T-cell (primary cell): ENCODE results near the gene GADL1. TPM values are rescaled to one million over a fixed set of nuclear protein-coding genes. Genes with fewer than 3 reads are reported as not detected.

Experiments used
- ATAC-seq, 4 experiments: fragments of 200-7000 bp in 3 of 4; fragments of 150-1000 bp in 1 of 4; cut with Tn5 transposase; replicated peaks in 1 of 4; 1 replicate in 3 of 4; 2 replicates in 1 of 4; pipeline ENCODE4 v1.10.0; 2021; ENCODE audit warnings: moderate library complexity in 3 of 4, mild to moderate bottlenecking in 2 of 4, moderate number of reproducible peaks in 1 of 4
- CTCF ChIA-PET, 2 donors: fragments of 300-600 bp; sonication (Branson Sonifier 250); formaldehyde crosslinking; loops; one replicate each; lab custom pipeline; 2022; ENCODE audit warnings: antibody characterized with exemption in 2 of 2; lab: Charles Lee
- POLR2A ChIA-PET, 2 donors: fragments of 300-600 bp; sonication (Branson Sonifier 250); formaldehyde crosslinking; loops; one replicate each; lab custom pipeline; 2022; ENCODE audit warnings: antibody characterized with exemption in 2 of 2; lab: Charles Lee
- DNase-seq, 35 experiments: peaks; one replicate each; pipeline versions ENCODE4 v3.0.0 to v3.0.0-alpha.2; 2013 to 2023
- H3K27ac ChIP-seq: one replicate; pipeline ENCODE4 v1.5.1; 2013; ENCODE audit warnings: low read length
- H3K27me3 ChIP-seq, 2 experiments: replicated peaks in 1 of 2; 1 replicate in 1 of 2; 2 replicates in 1 of 2; pipeline versions ENCODE4 v1.6.1 to v1.7.0; 2013; ENCODE audit warnings: low read length in 1 of 2, mixed read lengths in 1 of 2; ENCODE audit not compliant: control insufficient read depth in 2 of 2, insufficient read depth in 2 of 2; ENCODE audit errors: extremely low read depth in 1 of 2
- H3K36me3 ChIP-seq, 2 donors: 1 replicate in 1 of 2; 2 replicates in 1 of 2; pipeline versions ENCODE4 v1.6.1 to v1.7.0; 2013; ENCODE audit warnings: low read length in 1 of 2; ENCODE audit not compliant: control insufficient read depth in 2 of 2, insufficient read depth in 1 of 2; ENCODE audit errors: extremely low read depth in 1 of 2
- H3K4me1 ChIP-seq, 2 experiments: 1 replicate in 1 of 2; 2 replicates in 1 of 2; pipeline versions ENCODE4 v1.6.1 to v1.7.0; 2013; ENCODE audit warnings: low read length in 2 of 2, mixed read lengths in 1 of 2; ENCODE audit not compliant: insufficient read depth in 2 of 2, control insufficient read depth in 1 of 2; ENCODE audit errors: extremely low read depth in 1 of 2
- H3K4me3 ChIP-seq, 2 donors: 1 replicate in 1 of 2; 2 replicates in 1 of 2; pipeline versions ENCODE4 v1.5.1 to v1.7.0; 2013; ENCODE audit warnings: mild to moderate bottlenecking in 2 of 2, low read length in 1 of 2, moderate library complexity in 1 of 2; ENCODE audit not compliant: control insufficient read depth in 1 of 2; ENCODE audit errors: extremely low read depth in 1 of 2
- H3K9me3 ChIP-seq: 2 replicates; pipeline ENCODE4 v1.7.0; 2013
- H3K27ac Mint-ChIP-seq, 2 donors: one replicate each; pipeline ENCODE4 v1.8.0; 2020 to 2021; ENCODE audit warnings: mild to moderate bottlenecking in 2 of 2, mixed read lengths in 2 of 2
- H3K27me3 Mint-ChIP-seq, 2 donors: one replicate each; pipeline ENCODE4 v1.8.0; 2021 to 2022; ENCODE audit warnings: mixed read lengths in 2 of 2
- H3K36me3 Mint-ChIP-seq: one replicate; pipeline ENCODE4 v1.8.0; 2021; ENCODE audit warnings: mixed read lengths
- H3K4me1 Mint-ChIP-seq, 3 donors: one replicate each; pipeline ENCODE4 v1.8.0; 2020 to 2022; ENCODE audit warnings: mixed read lengths in 3 of 3, mild to moderate bottlenecking in 1 of 3
- H3K4me3 Mint-ChIP-seq, 3 donors: one replicate each; pipeline ENCODE4 v1.8.0; 2020 to 2022; ENCODE audit warnings: mild to moderate bottlenecking in 3 of 3, mixed read lengths in 3 of 3, moderate library complexity in 3 of 3
- H3K9me3 Mint-ChIP-seq, 3 donors: one replicate each; pipeline ENCODE4 v1.8.0; 2020 to 2022; ENCODE audit warnings: mixed read lengths in 3 of 3
- WGBS: methylation state at CpG from one replicate; pipeline ENCODE4 v1.1.5; 2013; ENCODE audit warnings: missing lambda C conversion rate; ENCODE audit not compliant: insufficient coverage; 5-methylcytosine and 5-hydroxymethylcytosine counted together
- total RNA-seq, 35 experiments: library from RNA in 6 of 35; stranded (reverse) in 6 of 35; fragments of 120-200 nt in 1 of 35; gene quantifications; one replicate each; pipeline versions ENCODE4 v1.2.1 to v1.2.4 and lab custom pipeline; 2013 to 2026

Gene GADL1
- total RNA-seq, 5 donors from 2014 or later (not counting 1 experiment from before 2014, with no cell fraction given), result not detected

DNA sequence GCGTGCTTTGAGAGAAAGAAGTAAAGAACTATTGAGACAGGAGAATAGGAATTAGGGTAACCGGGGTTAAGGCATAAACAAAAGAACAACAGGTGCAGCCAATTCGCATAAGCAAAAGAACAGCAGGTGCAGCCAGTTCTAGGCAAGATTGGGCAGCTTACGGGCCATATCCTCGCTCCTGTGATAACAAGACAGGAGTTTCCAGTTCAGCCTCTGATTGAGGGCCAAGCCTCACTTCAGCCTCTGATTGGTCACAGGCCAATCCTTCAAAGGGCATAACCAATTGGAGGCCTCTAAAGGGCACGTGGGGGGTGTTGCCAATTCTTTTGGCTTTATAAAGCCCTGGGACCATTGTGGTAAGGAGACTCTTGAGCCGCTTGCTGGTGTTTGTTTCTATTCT is 143.5 kb downstream of the GADL1 start:
- ChIA-PET CTCF (interaction anchor here in 1 of 2 donors (0.7 to 2.2 kb wide), 2 partner anchors 709 to 710 kb away, joined by 3 to 14 read pairs; no protein-coding TSS in a partner anchor), POLR2A (no interaction called here)
- Mint-ChIP-seq H3K4me1 (peaks cover 2 to 8% (median 7%) of the 10 kb centered on the region in 3 donors), H3K27ac (no peak overlapping the region), H3K36me3 (no peaks in the 10 kb centered on the region), H3K9me3 (no peaks in the 10 kb centered on the region), H3K4me3 (no peak overlapping the region), H3K27me3 (peaks cover 3 to 7% of the 10 kb centered on the region in 2 donors)
- 79% methylated on average over 5 of the region's 7 CpGs for WGBS
- Histone ChIP-seq H3K4me3 (no peak overlapping the region), H3K27ac (no peak overlapping the region), H3K9me3 (no peaks in the 10 kb centered on the region), H3K27me3 (no peaks in the 10 kb centered on the region), H3K36me3 (no peaks in the 10 kb centered on the region), H3K4me1 (no peaks in the 10 kb centered on the region)
- DNase-seq, result no peak
- no peak for ATAC-seq

DNA sequence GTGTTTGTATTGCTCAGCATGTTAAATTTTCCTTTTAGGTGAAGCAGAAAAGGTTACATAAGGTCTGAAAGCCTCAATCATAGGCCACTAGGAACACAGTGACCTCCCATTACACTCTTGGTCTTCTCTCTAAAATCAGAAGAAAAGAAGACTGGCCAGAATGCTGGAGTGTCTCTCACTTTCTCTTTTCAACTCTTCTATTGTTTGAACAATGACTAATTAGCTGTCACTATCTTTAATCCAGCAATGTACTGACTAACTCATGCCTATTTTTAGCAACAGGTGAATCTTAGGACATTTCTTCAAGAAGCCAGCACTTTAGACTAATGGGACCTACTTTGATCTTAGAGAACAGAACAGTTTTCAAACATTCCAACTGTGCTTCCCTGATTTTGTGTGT is 145.2 kb downstream of the GADL1 start:
- peaks cover 2 to 8% (median 7%) of the 10 kb centered on the region in 3 donors for H3K4me1 Mint-ChIP-seq
- Histone ChIP-seq H3K4me1 (no peaks in the 10 kb centered on the region), H3K4me3 (no peak overlapping the region), H3K27me3 (no peaks in the 10 kb centered on the region), H3K36me3 (no peaks in the 10 kb centered on the region), H3K27ac (no peak overlapping the region), H3K9me3 (no peaks in the 10 kb centered on the region)
- no peak for DNase-seq
- no peak for ATAC-seq
- H3K27me3 Mint-ChIP-seq, result peaks cover 3 to 7% of the 10 kb centered on the region in 2 donors
- H3K4me3 Mint-ChIP-seq, result no peak overlapping the region
- H3K36me3 Mint-ChIP-seq, result no peaks in the 10 kb centered on the region
- no peak overlapping the region for H3K27ac Mint-ChIP-seq
- CTCF ChIA-PET, result interaction anchor here in 1 of 2 donors (0.9 kb wide), 1 partner anchor 10 kb away, joined by 4 read pairs; no protein-coding TSS in a partner anchor
- H3K9me3 Mint-ChIP-seq, result no peaks in the 10 kb centered on the region
- POLR2A ChIA-PET, result no interaction called here

DNA sequence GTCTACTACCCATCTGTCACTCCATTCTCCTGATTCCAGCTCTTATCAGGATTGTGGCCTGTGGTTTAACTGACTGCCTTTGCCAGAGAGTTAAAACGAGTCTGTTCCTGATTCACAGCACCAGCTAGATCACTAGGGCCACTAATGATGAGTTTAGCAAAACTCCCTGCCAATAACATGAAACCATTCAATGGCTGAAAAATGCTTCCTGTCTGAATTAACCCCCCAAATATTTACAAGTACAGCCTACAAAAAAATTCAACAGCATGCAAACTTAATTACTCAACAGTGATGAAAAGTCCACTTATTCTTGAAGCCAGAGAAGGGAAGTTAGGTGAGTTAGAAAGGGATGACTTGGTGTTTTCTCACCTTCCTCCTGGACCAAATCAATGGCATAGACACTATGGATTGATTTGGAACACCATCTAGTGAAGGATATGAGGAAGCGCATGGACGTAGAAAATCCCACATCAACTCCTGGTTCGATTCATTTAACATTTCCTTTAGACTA is 146.6 kb downstream of the GADL1 start:
- no peaks in the 10 kb centered on the region for H3K36me3 ChIP-seq
- Mint-ChIP-seq H3K27me3 (peaks cover 3 to 7% of the 10 kb centered on the region in 2 donors), H3K27ac (no peak overlapping the region), H3K4me1 (peaks cover 12 to 21% (median 19%) of the 10 kb centered on the region in 3 donors), H3K9me3 (no peaks in the 10 kb centered on the region), H3K36me3 (no peaks in the 10 kb centered on the region), H3K4me3 (no peak overlapping the region)
- H3K27me3 ChIP-seq, result no peaks in the 10 kb centered on the region
- H3K4me3 ChIP-seq, result no peak overlapping the region
- ATAC-seq (no peak), DNase-seq (peak in 1 of 35 experiments; percentile 13)
- POLR2A ChIA-PET, result no interaction called here
- H3K9me3 ChIP-seq, result no peaks in the 10 kb centered on the region
- 43% methylated on average over 1 of the region's 4 CpGs for whole genome bisulfite sequencing
- no peak overlapping the region for H3K27ac ChIP-seq
- CTCF ChIA-PET, result interaction anchor here (0.6 to 1.2 kb wide), 3 partner anchors 705 to 707 kb away, joined by 3 to 7 read pairs (median 3); no protein-coding TSS in a partner anchor
- H3K4me1 ChIP-seq, result peaks cover 0 to 6% of the 10 kb centered on the region in 2 experiments

DNA sequence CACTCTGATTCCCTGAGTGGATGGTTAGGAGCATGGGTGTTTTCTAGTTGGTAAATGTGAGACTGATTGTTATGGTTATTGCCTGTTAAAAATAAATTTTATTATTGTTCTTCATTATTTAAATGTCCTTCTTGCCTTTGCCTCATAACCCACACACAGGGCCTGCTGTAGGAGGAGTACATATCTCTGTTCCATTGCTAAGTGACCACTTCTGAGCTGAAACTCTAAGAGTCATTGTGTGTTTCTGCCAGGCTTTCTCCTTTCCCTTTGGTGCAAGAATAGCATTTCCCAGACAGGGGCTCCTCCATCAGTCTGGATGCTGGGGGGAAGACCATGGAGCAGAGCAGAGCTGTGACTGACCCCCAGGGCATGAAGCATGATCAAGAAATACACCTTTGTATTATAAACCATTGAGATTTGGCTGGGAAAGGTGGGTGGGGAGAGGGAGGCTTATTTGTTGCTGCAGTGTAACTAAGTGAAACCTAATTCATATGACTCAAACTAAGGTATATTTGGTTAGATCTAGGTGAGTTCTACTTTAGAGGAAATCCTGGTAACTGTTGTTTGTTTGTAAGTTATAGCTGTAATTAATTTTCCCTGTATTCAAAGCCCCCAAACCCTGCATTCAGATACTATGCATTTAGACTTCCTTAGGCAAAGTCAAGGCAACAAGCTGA is 150.7 kb downstream of the GADL1 start:
- H3K4me3 ChIP-seq, result no peak overlapping the region
- no peaks in the 10 kb centered on the region for H3K36me3 Mint-ChIP-seq
- no peaks in the 10 kb centered on the region for H3K36me3 ChIP-seq
- POLR2A ChIA-PET, result no interaction called here
- H3K27me3 Mint-ChIP-seq, result peaks cover 0 to 3% of the 10 kb centered on the region in 2 donors
- H3K27me3 ChIP-seq, result no peaks in the 10 kb centered on the region
- DNase-seq (no peak), ATAC-seq (no peak)
- H3K9me3 Mint-ChIP-seq, result no peaks in the 10 kb centered on the region
- no peak overlapping the region for H3K27ac Mint-ChIP-seq
- H3K4me1 Mint-ChIP-seq, result peaks cover 12 to 16% (median 16%) of the 10 kb centered on the region in 3 donors
- CTCF ChIA-PET, result interaction anchor here (0.6 to 0.9 kb wide), 2 partner anchors 19 to 701 kb away, joined by 3 to 5 read pairs; no protein-coding TSS in a partner anchor
- no peak overlapping the region for H3K27ac ChIP-seq
- H3K4me1 ChIP-seq, result peaks cover 0 to 6% of the 10 kb centered on the region in 2 experiments
- no peaks in the 10 kb centered on the region for H3K9me3 ChIP-seq
- no peak overlapping the region for H3K4me3 Mint-ChIP-seq

DNA sequence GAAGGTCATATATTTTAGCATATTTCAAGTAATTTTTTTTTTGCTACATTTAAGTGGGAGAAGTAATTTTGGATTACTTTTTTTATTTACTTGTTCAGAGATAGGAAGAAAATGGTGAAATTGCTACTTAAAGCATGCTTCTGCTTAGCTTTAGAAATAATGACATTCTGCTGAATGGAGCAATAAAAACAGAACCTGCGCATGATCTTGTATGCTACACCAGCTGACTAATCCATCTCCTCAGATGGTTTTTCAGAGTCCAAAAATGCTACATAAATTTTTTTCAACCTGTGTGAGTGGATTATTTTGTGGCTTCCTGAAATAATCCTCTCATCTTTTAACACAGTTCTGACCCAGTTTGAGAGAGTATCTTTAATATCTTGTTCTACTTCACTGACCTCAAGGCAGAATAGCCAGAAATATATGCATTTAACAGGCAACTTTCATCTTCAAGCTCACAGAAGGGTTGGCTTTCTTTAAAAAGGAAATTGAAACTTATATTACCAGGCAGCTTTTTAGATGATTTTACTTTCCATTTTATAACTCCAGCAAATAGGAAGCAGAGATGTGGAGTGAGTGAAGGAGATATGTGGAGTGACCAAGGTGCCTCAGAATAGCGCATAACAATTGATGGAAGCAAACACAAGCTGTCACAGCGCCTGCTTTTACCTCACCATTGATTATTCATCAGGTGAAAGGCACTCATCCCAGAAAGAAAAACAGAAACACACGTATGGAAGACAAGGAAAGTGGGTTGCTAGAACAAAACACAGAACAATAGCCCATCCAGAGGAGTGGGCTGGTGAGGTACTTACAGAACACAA is 151.5 kb downstream of the GADL1 start:
- Mint-ChIP-seq H3K27me3 (peaks cover 0 to 3% of the 10 kb centered on the region in 2 donors), H3K4me3 (peak overlapping the region in 1 of 3 donors; percentile 16), H3K36me3 (no peaks in the 10 kb centered on the region), H3K9me3 (no peaks in the 10 kb centered on the region), H3K27ac (no peak overlapping the region), H3K4me1 (peaks cover 12 to 18% (median 16%) of the 10 kb centered on the region in 3 donors)
- DNase-seq (no peak), ATAC-seq (no peak)
- Histone ChIP-seq H3K9me3 (no peaks in the 10 kb centered on the region), H3K27ac (no peak overlapping the region), H3K4me3 (no peak overlapping the region), H3K27me3 (no peaks in the 10 kb centered on the region), H3K4me1 (peaks cover 0 to 6% of the 10 kb centered on the region in 2 experiments), H3K36me3 (no peaks in the 10 kb centered on the region)
- ChIA-PET CTCF (interaction anchor here in 1 of 2 donors (0.6 kb wide), 1 partner anchor 62 kb away, joined by 3 read pairs; no protein-coding TSS in a partner anchor), POLR2A (interaction anchor here (0.6 to 0.7 kb wide), 2 partner anchors 30 to 130 kb away, joined by 4 to 5 read pairs; no protein-coding TSS in a partner anchor)
- WGBS, result no CpG with 5 or more reads among the region's 4 CpGs

DNA sequence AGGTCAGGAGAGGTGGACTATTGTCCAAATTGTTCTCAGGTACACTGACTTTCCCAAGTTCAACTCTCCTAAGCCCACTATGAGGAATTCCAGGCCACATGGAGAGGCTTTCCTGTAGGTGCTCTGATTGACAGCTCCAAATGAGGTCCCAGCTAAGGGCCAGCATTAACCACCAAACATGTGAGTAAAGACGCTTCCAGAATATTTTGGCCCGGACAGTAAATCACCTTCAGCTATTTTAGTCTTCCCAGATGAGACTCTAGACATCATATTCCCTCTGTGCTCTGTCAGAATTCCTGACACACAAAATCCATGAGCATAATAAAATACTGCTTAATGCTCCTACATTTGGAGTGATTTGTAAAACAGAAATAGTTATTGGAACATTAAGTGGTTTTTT is 152.6 kb downstream of the GADL1 start:
- Histone ChIP-seq H3K9me3 (no peaks in the 10 kb centered on the region), H3K4me3 (no peak overlapping the region), H3K27ac (no peak overlapping the region), H3K4me1 (peaks cover 0 to 9% of the 10 kb centered on the region in 2 experiments), H3K27me3 (no peaks in the 10 kb centered on the region), H3K36me3 (no peaks in the 10 kb centered on the region)
- no peak overlapping the region for H3K4me3 Mint-ChIP-seq
- POLR2A ChIA-PET, result interaction anchor here (0.5 to 0.7 kb wide), 3 partner anchors 13 to 287 kb away, joined by 3 to 6 read pairs (median 5); no protein-coding TSS in a partner anchor
- no peaks in the 10 kb centered on the region for H3K9me3 Mint-ChIP-seq
- DNase-seq (no peak), ATAC-seq (no peak)
- CTCF ChIA-PET, result no interaction called here
- WGBS, result 92% methylated on average over 2 of the region's 2 CpGs
- no peaks in the 10 kb centered on the region for H3K36me3 Mint-ChIP-seq
- H3K27ac Mint-ChIP-seq, result no peak overlapping the region
- H3K4me1 Mint-ChIP-seq, result peaks cover 11 to 25% (median 18%) of the 10 kb centered on the region in 3 donors
- no peaks in the 10 kb centered on the region for H3K27me3 Mint-ChIP-seq
